ENCODE measurements around the gene ZNF433. TPM values are rescaled to one million over a fixed set of nuclear protein-coding genes. Genes with fewer than 3 reads are reported as not detected.
"Not testable (repeated sequence)": the region's sequence is repeated elsewhere in the genome, so short reads cannot be mapped to it uniquely, and the experiment has no call there.

ZNF433 gene
- total RNA-seq, 3 donors from 2014 or later (not counting 1 experiment from before 2014, with no cell fraction given): 3.4 to 9.0 (median 3.9) TPM

DNA sequence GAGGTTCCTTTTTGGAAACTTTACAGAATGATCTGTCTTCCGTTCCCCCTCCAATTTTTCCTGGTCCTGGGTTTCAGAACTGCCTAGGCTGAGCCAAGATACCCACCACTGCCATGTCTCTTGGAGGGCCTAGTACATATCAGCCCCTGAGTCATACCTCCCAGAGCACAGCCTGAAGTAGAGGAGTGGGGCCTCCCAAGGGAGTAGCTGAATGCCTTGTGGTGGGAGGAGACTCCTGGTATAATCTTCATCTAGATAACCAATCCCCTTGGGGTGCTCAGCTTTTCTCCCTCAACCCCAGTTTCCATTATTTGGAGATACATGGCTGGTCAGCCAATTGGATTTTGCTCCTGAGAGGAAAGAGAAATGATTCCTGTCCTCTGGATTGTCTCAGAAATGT lies 40.3 kb downstream of the ZNF433 start:
- Mint-ChIP-seq H3K9me3 (no peaks in the 10 kb centered on the region), H3K4me3 (no peak overlapping the region), H3K4me1 (peaks cover 27 to 37% of the 10 kb centered on the region in 2 donors), H3K27ac (no peak overlapping the region), H3K36me3 (no peaks in the 10 kb centered on the region), H3K27me3 (ENCODE audit: low read depth in 2 of 2) (no peaks in the 10 kb centered on the region)
- ATAC-seq (no peak), DNase-seq (no peak)
- H3K4me3 ChIP-seq (ENCODE audit: low read length): no peak overlapping the region
- TF ChIP-seq, protein P1, sequence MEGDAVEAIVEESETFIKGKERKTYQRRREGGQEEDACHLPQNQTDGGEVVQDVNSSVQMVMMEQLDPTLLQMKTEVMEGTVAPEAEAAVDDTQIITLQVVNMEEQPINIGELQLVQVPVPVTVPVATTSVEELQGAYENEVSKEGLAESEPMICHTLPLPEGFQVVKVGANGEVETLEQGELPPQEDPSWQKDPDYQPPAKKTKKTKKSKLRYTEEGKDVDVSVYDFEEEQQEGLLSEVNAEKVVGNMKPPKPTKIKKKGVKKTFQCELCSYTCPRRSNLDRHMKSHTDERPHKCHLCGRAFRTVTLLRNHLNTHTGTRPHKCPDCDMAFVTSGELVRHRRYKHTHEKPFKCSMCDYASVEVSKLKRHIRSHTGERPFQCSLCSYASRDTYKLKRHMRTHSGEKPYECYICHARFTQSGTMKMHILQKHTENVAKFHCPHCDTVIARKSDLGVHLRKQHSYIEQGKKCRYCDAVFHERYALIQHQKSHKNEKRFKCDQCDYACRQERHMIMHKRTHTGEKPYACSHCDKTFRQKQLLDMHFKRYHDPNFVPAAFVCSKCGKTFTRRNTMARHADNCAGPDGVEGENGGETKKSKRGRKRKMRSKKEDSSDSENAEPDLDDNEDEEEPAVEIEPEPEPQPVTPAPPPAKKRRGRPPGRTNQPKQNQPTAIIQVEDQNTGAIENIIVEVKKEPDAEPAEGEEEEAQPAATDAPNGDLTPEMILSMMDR (IDR thresholded peaks at IDR 0.05): no peak
- no peak overlapping the region for H3K27ac ChIP-seq (ENCODE audit: low read length)
- H3K27me3 ChIP-seq (ENCODE audit: control insufficient read depth, insufficient read depth, low read length): no peaks in the 10 kb centered on the region
- intact Hi-C loops (cut with micrococcal nuclease): no loop called here
- WGBS (ENCODE audit: insufficient coverage): 87% methylated on average over 1 of the region's 1 CpG
- no peaks in the 10 kb centered on the region for H3K36me3 ChIP-seq (ENCODE audit: control insufficient read depth, insufficient read depth, low read length)
- peaks cover 8% of the 10 kb centered on the region for H3K4me1 ChIP-seq (ENCODE audit: control insufficient read depth, insufficient read depth, low read length)
- no peaks in the 10 kb centered on the region for H3K9me3 ChIP-seq (ENCODE audit: control insufficient read depth, insufficient read depth, low read length)

DNA sequence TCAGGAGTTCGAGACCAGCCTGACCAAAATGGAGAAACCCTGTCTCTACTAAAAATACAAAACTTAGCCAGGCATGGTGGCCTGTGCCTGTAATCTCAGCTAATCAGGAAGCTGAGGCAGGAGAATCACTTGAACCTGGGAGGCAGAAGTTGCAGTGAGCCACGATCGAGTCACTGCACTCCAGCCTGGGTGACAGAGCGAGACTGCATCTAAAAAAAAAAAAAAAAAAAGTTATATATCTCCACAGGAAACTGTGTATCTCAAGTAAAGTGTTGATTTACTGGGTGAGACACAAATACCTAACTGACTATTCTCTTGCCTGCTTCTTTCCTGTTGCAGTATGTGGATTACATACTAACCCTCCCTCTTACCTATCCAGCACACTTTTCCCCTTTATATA lies 43.6 kb downstream of the ZNF433 start:
- H3K9me3 ChIP-seq (ENCODE audit: control insufficient read depth, insufficient read depth, low read length); DNase-seq; H3K4me3 Mint-ChIP-seq; H3K9me3 Mint-ChIP-seq; H3K36me3 ChIP-seq (ENCODE audit: control insufficient read depth, insufficient read depth, low read length); intact Hi-C loops (cut with micrococcal nuclease); H3K4me3 ChIP-seq (ENCODE audit: low read length); H3K36me3 Mint-ChIP-seq; H3K27me3 Mint-ChIP-seq (ENCODE audit: low read depth in 2 of 2); H3K27ac ChIP-seq (ENCODE audit: low read length); ATAC-seq; H3K27me3 ChIP-seq (ENCODE audit: control insufficient read depth, insufficient read depth, low read length): not testable (repeated sequence)
- H3K4me1 ChIP-seq (ENCODE audit: control insufficient read depth, insufficient read depth, low read length): peaks cover 22% of the 10 kb centered on the region
- Mint-ChIP-seq H3K4me1 (peaks cover 36 to 41% of the 10 kb centered on the region in 2 donors), H3K27ac (peak overlapping the region; percentile 29 to 33)
- WGBS (ENCODE audit: insufficient coverage): 46% methylated on average over 3 of the region's 4 CpGs

DNA sequence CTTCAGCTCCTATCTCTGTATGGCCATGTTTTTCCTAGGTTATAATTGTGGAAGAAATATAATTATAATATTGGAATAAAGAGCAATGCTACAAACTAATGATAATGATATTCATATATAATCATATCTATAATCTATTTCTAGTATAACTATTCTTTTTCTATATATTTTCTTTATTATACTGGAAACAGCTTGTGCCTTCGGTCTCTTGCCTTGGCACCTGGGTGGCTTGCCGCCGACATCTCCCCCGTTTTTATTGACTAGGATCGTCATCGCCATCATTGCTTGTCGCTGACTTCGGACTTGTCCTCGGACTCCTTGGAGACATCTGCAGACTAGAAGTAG lies 46.4 kb downstream of the ZNF433 start:
- H3K9me3 Mint-ChIP-seq: no peaks in the 10 kb centered on the region
- peak overlapping the region; percentile 94 to 95 for H3K27ac Mint-ChIP-seq
- no peaks in the 10 kb centered on the region for H3K36me3 Mint-ChIP-seq
- intact Hi-C loops (cut with micrococcal nuclease): loop anchor here (2.0 kb wide), 2 partner anchors 108 to 192 kb away; no protein-coding TSS in a partner anchor
- H3K27me3 ChIP-seq (ENCODE audit: control insufficient read depth, insufficient read depth, low read length): no peaks in the 10 kb centered on the region
- no peaks in the 10 kb centered on the region for H3K36me3 ChIP-seq (ENCODE audit: control insufficient read depth, insufficient read depth, low read length)
- H3K27ac ChIP-seq (ENCODE audit: low read length): peak overlapping the region; percentile 89
- H3K4me3 ChIP-seq (ENCODE audit: low read length): peak overlapping the region; percentile 99
- no peaks in the 10 kb centered on the region for H3K9me3 ChIP-seq (ENCODE audit: control insufficient read depth, insufficient read depth, low read length)
- peaks cover 36 to 38% of the 10 kb centered on the region in 2 donors for H3K4me1 Mint-ChIP-seq
- no peaks in the 10 kb centered on the region for H3K27me3 Mint-ChIP-seq (ENCODE audit: low read depth in 2 of 2)
- 83% methylated on average over 9 of the region's 9 CpGs for WGBS (ENCODE audit: insufficient coverage)
- DNase-seq (no peak), ATAC-seq (no peak)
- TF ChIP-seq, protein P1 (IDR thresholded peaks at IDR 0.05): no peak
- H3K4me3 Mint-ChIP-seq: peak overlapping the region; percentile 97
- H3K4me1 ChIP-seq (ENCODE audit: control insufficient read depth, insufficient read depth, low read length): peaks cover 23% of the 10 kb centered on the region

DNA sequence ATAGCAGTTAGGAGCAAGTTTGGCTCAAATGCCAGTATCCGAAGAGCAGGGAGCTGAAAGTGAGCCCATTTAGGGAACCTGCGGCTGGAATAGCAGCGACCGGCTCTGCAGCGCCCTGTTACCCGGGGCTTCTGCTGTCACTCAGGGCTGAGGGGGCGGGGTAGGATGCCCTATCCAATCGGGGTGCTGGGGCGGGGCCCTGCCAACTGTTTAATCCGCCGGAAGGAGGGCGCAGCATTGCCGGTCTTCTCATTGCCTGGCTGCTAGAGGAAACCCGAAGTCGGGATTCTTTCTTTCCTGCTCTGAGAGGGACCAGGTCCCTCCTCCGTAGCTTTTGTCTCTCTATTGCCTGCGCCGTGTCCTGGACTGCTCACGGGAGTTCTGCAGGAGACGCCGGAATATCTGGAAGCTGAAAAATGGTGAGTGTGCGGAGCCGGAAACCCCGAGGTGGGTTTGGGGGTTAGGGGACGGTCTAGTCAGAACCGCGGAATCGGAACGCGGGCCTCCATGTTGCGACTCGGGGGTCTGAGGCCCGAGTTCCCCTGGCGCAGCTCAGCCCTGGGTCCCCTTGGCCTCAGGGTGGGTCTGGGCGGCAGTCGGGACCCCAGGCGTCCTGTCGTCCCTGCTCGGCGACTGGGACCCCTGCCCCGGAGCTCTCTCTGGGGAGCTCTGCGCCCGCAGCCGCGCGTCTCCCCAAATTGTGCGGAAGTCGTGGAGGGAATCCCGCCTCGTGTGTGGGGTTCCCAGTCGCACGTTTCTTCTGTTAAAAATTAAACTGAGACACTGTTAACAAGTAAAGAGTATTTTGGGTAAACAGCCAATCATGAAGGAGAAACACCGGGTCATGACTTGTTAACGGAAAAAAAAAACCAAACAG lies 47.8 kb downstream of the ZNF433 start:
- DNase-seq (peak; percentile 88 to 93), ATAC-seq (peak; percentile 93 to 96 (median 93))
- Mint-ChIP-seq H3K9me3 (no peaks in the 10 kb centered on the region), H3K4me1 (peaks cover 34 to 36% of the 10 kb centered on the region in 2 donors), H3K36me3 (no peaks in the 10 kb centered on the region), H3K27ac (peak overlapping the region; percentile 94 to 95), H3K27me3 (ENCODE audit: low read depth in 2 of 2) (no peaks in the 10 kb centered on the region), H3K4me3 (peak overlapping the region; percentile 97)
- no peaks in the 10 kb centered on the region for H3K9me3 ChIP-seq (ENCODE audit: control insufficient read depth, insufficient read depth, low read length)
- TF ChIP-seq, protein P1 (IDR thresholded peaks at IDR 0.05): no peak
- WGBS (ENCODE audit: insufficient coverage): 0% methylated on average over 54 of the region's 54 CpGs
- peak overlapping the region; percentile 99 for H3K4me3 ChIP-seq (ENCODE audit: low read length)
- peak overlapping the region; percentile 89 for H3K27ac ChIP-seq (ENCODE audit: low read length)
- H3K36me3 ChIP-seq (ENCODE audit: control insufficient read depth, insufficient read depth, low read length): no peaks in the 10 kb centered on the region
- intact Hi-C loops (cut with micrococcal nuclease): loop anchor here (1.0 to 2.0 kb wide), 4 partner anchors 23 to 191 kb away; no protein-coding TSS in a partner anchor
- H3K27me3 ChIP-seq (ENCODE audit: control insufficient read depth, insufficient read depth, low read length): no peaks in the 10 kb centered on the region
- H3K4me1 ChIP-seq (ENCODE audit: control insufficient read depth, insufficient read depth, low read length): peaks cover 23% of the 10 kb centered on the region
